Stomach smooth muscle (tissue), 2 donors: Measurements from ENCODE around the gene SWAP70.

Source experiments
- H3K27ac ChIP-seq: one replicate; pipeline ENCODE4 v1.7.0; 2013; ENCODE audit warnings: mild to moderate bottlenecking, low read length, inconsistent platforms
- H3K27me3 ChIP-seq, 2 donors: one replicate each; pipeline ENCODE4 v1.7.0; 2013; ENCODE audit warnings: low read length in 2 of 2; ENCODE audit not compliant: insufficient read depth in 2 of 2, control insufficient read depth in 1 of 2
- H3K36me3 ChIP-seq, 2 donors: one replicate each; pipeline ENCODE4 v1.7.0; 2013; ENCODE audit warnings: low read length in 2 of 2; ENCODE audit not compliant: control insufficient read depth in 2 of 2, insufficient read depth in 2 of 2
- H3K4me1 ChIP-seq: one replicate; pipeline ENCODE4 v1.7.0; 2013; ENCODE audit warnings: low read length; ENCODE audit not compliant: control insufficient read depth, insufficient read depth
- H3K4me3 ChIP-seq, 2 donors: one replicate each; pipeline ENCODE4 v1.7.0; 2013; ENCODE audit warnings: low read length in 2 of 2
- H3K9ac ChIP-seq, 2 donors: one replicate each; pipeline ENCODE4 v1.7.0; 2013; ENCODE audit warnings: low read length in 2 of 2, mild to moderate bottlenecking in 1 of 2
- H3K9me3 ChIP-seq, 2 donors: one replicate each; pipeline ENCODE4 v1.7.0; 2013; ENCODE audit warnings: low read length in 2 of 2; ENCODE audit not compliant: control insufficient read depth in 2 of 2
- donor health status: healthy.
- donor health status: Pancreatic carcinoma.

SWAP70 gene

DNA sequence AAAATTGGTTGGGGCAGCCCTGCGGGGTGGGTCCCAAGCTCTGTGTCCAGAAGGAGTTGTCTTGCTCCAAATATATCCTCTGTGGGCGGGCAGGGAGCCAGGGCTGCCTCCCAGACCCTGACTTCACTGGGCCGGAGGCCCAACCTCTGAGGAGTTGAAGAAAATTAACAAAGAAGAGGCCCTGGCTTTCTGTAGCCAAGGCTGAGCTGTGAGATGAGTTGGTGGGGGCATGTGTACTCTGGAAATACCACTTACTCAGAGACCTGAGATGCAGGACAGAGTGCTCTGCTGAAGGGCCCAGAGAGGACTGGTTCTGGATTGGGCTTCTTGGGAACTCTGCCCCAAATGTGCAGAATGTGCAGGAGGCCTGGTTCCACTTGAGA, 96.3 kb downstream of the SWAP70 start:
- no peaks in the 10 kb centered on the region for H3K27me3 ChIP-seq
- H3K4me3 ChIP-seq = peak overlapping the region in 1 of 2 donors; percentile 92
- H3K9ac ChIP-seq = peak overlapping the region in 1 of 2 donors; percentile 42
- H3K9me3 ChIP-seq = no peaks in the 10 kb centered on the region
- no peaks in the 10 kb centered on the region for H3K36me3 ChIP-seq
- H3K4me1 ChIP-seq = peaks cover 39% of the 10 kb centered on the region
- peak overlapping the region; percentile 84 for H3K27ac ChIP-seq

DNA sequence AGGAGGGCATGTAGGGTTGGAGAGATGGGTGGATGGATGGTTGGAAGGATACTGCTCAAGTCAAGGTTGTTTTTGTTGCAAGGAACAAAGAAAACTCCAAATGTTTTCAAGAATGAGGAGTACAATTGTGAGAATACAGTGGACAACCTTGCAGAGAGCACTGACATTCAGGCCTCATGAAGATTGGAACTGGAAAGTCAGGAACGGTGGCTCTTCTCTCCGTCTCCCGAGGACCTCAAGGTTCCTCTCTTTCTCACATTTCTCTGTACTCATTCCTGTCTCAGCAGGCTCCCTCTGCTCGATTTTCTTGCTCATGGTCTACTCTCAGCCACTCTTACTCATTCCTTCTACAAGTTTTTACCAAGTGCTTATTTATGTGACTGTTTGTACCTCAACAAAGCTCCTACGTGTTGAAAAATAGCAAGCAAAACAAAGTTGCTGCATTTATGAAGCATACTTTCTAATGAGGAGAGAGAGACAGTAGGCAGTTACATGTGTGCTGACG, 97.6 kb downstream of the SWAP70 start:
- Histone ChIP-seq H3K9ac (no peak overlapping the region), H3K36me3 (no peaks in the 10 kb centered on the region), H3K4me3 (no peak overlapping the region), H3K4me1 (peaks cover 46% of the 10 kb centered on the region), H3K27me3 (no peaks in the 10 kb centered on the region), H3K27ac (no peak overlapping the region), H3K9me3 (no peaks in the 10 kb centered on the region)

DNA sequence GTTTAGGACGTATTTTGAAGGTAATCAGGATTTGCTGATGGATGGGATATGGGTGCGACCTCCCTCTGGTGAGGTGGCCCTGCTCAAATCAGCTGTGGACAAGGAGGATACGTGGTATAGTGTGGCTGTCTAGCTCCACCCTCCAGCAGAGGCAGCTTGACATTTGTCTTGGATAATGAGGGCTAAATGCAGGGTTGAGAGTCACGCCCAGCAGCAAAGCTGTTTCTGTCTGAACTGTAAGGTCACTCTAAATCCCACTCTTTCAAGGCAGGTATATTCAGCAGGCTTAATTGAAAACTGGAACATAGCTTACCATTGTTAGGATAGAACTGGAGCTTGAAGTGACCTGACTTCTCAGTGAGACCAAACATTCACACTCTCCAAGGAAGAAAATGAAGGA, 98.7 kb downstream of the SWAP70 start:
- Histone ChIP-seq H3K27ac (no peak overlapping the region), H3K9ac (no peak overlapping the region), H3K4me3 (no peak overlapping the region), H3K27me3 (no peaks in the 10 kb centered on the region), H3K36me3 (no peaks in the 10 kb centered on the region), H3K4me1 (peaks cover 42% of the 10 kb centered on the region), H3K9me3 (no peaks in the 10 kb centered on the region)

GRCh38 chr11:9763301-9763700, 99.4 kb downstream of the SWAP70 start:
- H3K4me1 ChIP-seq = peaks cover 37% of the 10 kb centered on the region
- H3K27me3 ChIP-seq = no peaks in the 10 kb centered on the region
- peaks cover 0 to 2% of the 10 kb centered on the region in 2 donors for H3K36me3 ChIP-seq
- H3K27ac ChIP-seq = no peak overlapping the region
- H3K4me3 ChIP-seq = no peak overlapping the region
- no peak overlapping the region for H3K9ac ChIP-seq
- H3K9me3 ChIP-seq = no peaks in the 10 kb centered on the region

DNA sequence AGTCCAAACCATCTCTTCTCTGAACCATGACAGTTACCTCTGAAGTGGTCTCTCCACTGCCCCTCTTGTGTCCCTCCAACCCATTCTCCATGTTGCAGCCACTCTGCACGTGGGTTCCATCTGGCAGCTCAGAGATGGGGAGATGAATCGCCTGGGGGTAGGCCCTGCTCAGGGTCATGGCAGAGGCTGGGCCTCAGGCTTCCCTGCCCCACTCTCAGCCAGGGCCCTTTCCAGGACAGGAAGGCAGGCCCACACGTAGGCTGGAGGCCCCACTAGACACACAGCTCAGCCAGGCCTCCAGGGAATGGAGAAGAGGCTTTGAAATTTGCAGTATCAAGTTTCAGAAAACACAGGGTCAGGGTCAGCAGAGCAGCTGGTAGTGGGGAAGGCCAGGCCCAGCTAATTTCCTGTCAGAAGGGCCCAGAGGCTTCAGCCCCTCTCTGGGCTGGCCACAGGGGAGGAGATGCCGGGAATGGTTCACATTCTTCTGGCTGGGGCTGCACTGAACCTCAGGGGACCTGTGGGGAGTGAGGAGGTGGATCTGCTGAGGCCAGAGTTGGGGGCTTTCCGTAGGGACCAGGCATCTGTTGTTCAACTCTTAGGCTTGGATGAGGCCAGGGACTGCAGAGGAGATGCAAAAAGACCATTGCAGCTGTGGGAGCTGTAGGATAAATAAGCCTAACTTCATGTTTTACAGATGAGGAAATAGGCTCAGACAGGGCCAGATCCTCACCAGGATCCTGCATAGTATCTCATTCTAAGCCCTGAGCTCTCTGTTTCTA, 101.6 kb downstream of the SWAP70 start:
- H3K36me3 ChIP-seq = peaks cover 0 to 2% of the 10 kb centered on the region in 2 donors
- H3K4me3 ChIP-seq = no peak overlapping the region

GRCh38 chr11:9769621-9770020, 105.7 kb downstream of the SWAP70 start:
- no peak overlapping the region for H3K9ac ChIP-seq
- no peaks in the 10 kb centered on the region for H3K9me3 ChIP-seq
- H3K4me3 ChIP-seq = no peak overlapping the region
- H3K27me3 ChIP-seq = no peaks in the 10 kb centered on the region
- H3K27ac ChIP-seq = no peak overlapping the region
- H3K36me3 ChIP-seq = peaks cover 0 to 2% of the 10 kb centered on the region in 2 donors
- H3K4me1 ChIP-seq = peaks cover 16% of the 10 kb centered on the region

More for the DNA sequence above, 101.6 kb downstream of the SWAP70 start:
- H3K9me3 ChIP-seq = no peaks in the 10 kb centered on the region
- H3K27ac ChIP-seq = peak overlapping the region; percentile 18
- H3K4me1 ChIP-seq = peaks cover 16% of the 10 kb centered on the region
- no peaks in the 10 kb centered on the region for H3K27me3 ChIP-seq
- peak overlapping the region in 1 of 2 donors; percentile 29 for H3K9ac ChIP-seq

DNA sequence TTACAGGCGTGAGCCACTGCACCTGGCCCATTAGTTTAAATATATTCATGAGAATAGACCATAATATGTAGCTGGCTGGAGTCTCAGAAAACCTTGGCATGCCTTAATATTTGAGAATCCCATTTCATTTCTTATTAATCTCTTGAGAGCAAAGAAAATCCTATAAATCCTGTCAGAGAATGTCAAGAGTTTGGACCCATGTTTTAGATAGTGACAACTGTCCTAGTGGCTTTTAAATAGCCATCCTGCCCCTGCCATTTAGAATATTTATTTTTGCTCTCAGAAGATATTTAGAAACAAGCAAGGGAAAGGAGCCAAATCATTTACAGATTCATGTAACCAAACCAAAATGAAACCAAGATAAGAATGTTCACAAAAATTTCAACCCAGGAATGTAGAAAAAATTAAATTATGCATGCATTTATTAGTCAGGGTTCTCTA, 107.2 kb downstream of the SWAP70 start:
- Histone ChIP-seq H3K27ac (no peak overlapping the region), H3K9me3 (no peaks in the 10 kb centered on the region), H3K36me3 (peaks cover 0 to 2% of the 10 kb centered on the region in 2 donors), H3K9ac (no peak overlapping the region), H3K27me3 (no peaks in the 10 kb centered on the region), H3K4me3 (no peak overlapping the region), H3K4me1 (peaks cover 10% of the 10 kb centered on the region)

GRCh38 chr11:9772218-9772617, 108.3 kb downstream of the SWAP70 start:
- peaks cover 0 to 2% of the 10 kb centered on the region in 2 donors for H3K36me3 ChIP-seq
- peaks cover 8% of the 10 kb centered on the region for H3K4me1 ChIP-seq
- no peak overlapping the region for H3K4me3 ChIP-seq
- no peak overlapping the region for H3K9ac ChIP-seq
- H3K27ac ChIP-seq = no peak overlapping the region
- H3K27me3 ChIP-seq = no peaks in the 10 kb centered on the region
- no peaks in the 10 kb centered on the region for H3K9me3 ChIP-seq

- H3K36me3 ChIP-seq = peaks cover 0 to 3% of the 10 kb centered on the region in 2 donors
- H3K4me3 ChIP-seq = no peak overlapping the region
- peaks cover 8% of the 10 kb centered on the region for H3K4me1 ChIP-seq
- H3K27ac ChIP-seq = no peak overlapping the region
- H3K9ac ChIP-seq = no peak overlapping the region
- no peaks in the 10 kb centered on the region for H3K9me3 ChIP-seq
- H3K27me3 ChIP-seq = no peaks in the 10 kb centered on the region
These were observed 109.6 kb downstream of the SWAP70 start for GRCh38 chr11:9773524-9773923.

GRCh38 chr11:9774109-9774508, 110.2 kb downstream of the SWAP70 start:
- Histone ChIP-seq H3K9me3 (no peaks in the 10 kb centered on the region), H3K27ac (no peak overlapping the region), H3K4me1 (peaks cover 8% of the 10 kb centered on the region), H3K9ac (no peak overlapping the region), H3K4me3 (no peak overlapping the region), H3K27me3 (no peaks in the 10 kb centered on the region), H3K36me3 (peaks cover 0 to 4% of the 10 kb centered on the region in 2 donors)
